Measurements from ENCODE around the gene IQCH. TPM values are rescaled to one million over a fixed set of nuclear protein-coding genes. Genes with fewer than 3 reads are reported as not detected.
"Not testable (repeated sequence)": the region's sequence is repeated elsewhere in the genome, so short reads cannot be mapped to it uniquely, and the experiment has no call there.

Gene IQCH
- total RNA-seq, 1 donor from 2014 or later = 5.2 TPM

GRCh38 chr15:67281714-67282113 is 27.1 kb downstream of the IQCH start:
- no peaks in the 10 kb centered on the region for H3K4me1 Mint-ChIP-seq (ENCODE audit: low read depth)
- no peak for DNase-seq (ENCODE audit: low spot score, unreplicated experiment)
- H3K4me3 Mint-ChIP-seq (ENCODE audit: low read depth) = no peak overlapping the region
- no peaks in the 10 kb centered on the region for H3K27me3 Mint-ChIP-seq
- no peak for TF ChIP-seq CTCF (IDR thresholded peaks at IDR 0.05; ENCODE audit: unreplicated experiment)
- H3K36me3 Mint-ChIP-seq (ENCODE audit: insufficient read depth) = peaks cover 4% of the 10 kb centered on the region
- H3K9me3 Mint-ChIP-seq (ENCODE audit: low read depth) = peaks cover 15% of the 10 kb centered on the region
- H3K27ac Mint-ChIP-seq = no peak overlapping the region

DNA sequence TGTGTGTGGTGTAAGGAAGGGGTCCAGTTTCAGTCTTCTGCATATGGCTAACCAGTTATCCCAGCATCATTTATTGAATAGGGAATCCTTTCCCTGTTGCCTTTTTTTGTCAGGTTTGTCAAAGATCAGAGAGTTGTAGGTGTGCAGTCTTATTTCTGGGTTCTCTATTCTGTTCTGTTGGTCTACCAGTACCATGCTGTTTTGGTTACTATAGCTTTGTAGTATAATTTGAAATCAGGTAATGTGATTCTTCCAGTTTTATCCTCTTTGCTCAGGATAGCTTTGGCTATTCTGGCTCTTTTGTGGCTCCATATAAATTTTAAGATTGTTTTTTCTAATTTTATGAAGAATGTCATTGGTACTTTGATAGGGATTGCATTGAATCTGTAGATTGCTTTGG is 31.0 kb downstream of the IQCH start:
- not testable (repeated sequence) for H3K27me3 Mint-ChIP-seq; H3K27ac Mint-ChIP-seq; H3K4me3 Mint-ChIP-seq (ENCODE audit: low read depth); H3K36me3 Mint-ChIP-seq (ENCODE audit: insufficient read depth); DNase-seq (ENCODE audit: low spot score, unreplicated experiment); H3K4me1 Mint-ChIP-seq (ENCODE audit: low read depth)
- peaks cover 15% of the 10 kb centered on the region for H3K9me3 Mint-ChIP-seq (ENCODE audit: low read depth)

DNA sequence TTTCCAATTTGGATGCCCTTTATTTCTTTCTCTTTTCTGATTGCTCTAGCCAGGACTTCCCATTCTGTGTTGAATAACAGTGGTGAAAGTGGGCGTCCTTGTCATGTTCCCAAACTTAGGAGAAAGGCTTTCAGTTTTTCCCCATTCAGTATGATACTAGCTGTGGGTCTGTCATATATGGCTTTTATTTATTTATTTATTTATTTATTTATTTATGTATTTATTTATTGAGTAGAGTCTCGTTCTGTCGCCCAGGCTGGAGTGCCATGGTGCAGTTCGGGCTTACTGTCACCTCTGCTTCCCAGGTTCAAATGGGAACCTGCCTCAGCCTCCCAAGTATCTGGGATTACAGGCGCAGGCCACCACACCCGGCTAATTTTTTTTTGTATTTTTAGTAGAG is 31.8 kb downstream of the IQCH start:
- not testable (repeated sequence) for H3K36me3 Mint-ChIP-seq (ENCODE audit: insufficient read depth); DNase-seq (ENCODE audit: low spot score, unreplicated experiment); H3K4me1 Mint-ChIP-seq (ENCODE audit: low read depth); H3K27ac Mint-ChIP-seq; H3K4me3 Mint-ChIP-seq (ENCODE audit: low read depth); H3K27me3 Mint-ChIP-seq
- peaks cover 15% of the 10 kb centered on the region for H3K9me3 Mint-ChIP-seq (ENCODE audit: low read depth)

GRCh38 chr15:67290319-67290718 is 35.7 kb downstream of the IQCH start:
- Mint-ChIP-seq H3K27me3 (peaks cover 2% of the 10 kb centered on the region), H3K27ac (no peak overlapping the region), H3K36me3 (ENCODE audit: insufficient read depth) (peaks cover 1% of the 10 kb centered on the region), H3K4me1 (ENCODE audit: low read depth) (no peaks in the 10 kb centered on the region), H3K9me3 (ENCODE audit: low read depth) (peaks cover 7% of the 10 kb centered on the region), H3K4me3 (ENCODE audit: low read depth) (no peak overlapping the region)
- no peak for DNase-seq (ENCODE audit: low spot score, unreplicated experiment)
- no peak for TF ChIP-seq CTCF (IDR thresholded peaks at IDR 0.05; ENCODE audit: unreplicated experiment)

DNA sequence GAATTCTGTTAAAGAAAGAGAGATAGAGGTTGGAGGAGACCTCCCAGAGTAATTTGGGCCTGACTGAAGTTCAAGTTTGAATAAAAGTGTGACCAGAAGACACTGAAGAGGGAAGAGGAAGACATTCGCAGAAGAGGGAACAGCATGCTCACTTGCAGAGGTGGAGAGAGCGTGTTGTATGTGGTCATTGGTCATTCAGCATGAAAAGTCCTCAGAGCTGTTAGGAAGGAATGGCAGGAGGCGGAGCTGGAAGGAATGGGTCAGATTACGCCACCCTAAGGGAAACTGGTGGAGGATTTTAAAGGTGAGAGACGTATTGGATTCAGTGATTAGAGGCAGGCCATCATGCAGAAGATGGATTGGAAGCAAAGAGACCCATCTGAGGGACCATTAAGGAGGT is 41.6 kb downstream of the IQCH start:
- H3K9me3 Mint-ChIP-seq (ENCODE audit: low read depth) = no peaks in the 10 kb centered on the region
- no peak for TF ChIP-seq CTCF (IDR thresholded peaks at IDR 0.05; ENCODE audit: unreplicated experiment)
- DNase-seq (ENCODE audit: low spot score, unreplicated experiment) = no peak
- no peak overlapping the region for H3K4me3 Mint-ChIP-seq (ENCODE audit: low read depth)
- no peak overlapping the region for H3K27ac Mint-ChIP-seq
- H3K4me1 Mint-ChIP-seq (ENCODE audit: low read depth) = peaks cover 4% of the 10 kb centered on the region
- no peaks in the 10 kb centered on the region for H3K36me3 Mint-ChIP-seq (ENCODE audit: insufficient read depth)
- H3K27me3 Mint-ChIP-seq = peaks cover 2% of the 10 kb centered on the region

DNA sequence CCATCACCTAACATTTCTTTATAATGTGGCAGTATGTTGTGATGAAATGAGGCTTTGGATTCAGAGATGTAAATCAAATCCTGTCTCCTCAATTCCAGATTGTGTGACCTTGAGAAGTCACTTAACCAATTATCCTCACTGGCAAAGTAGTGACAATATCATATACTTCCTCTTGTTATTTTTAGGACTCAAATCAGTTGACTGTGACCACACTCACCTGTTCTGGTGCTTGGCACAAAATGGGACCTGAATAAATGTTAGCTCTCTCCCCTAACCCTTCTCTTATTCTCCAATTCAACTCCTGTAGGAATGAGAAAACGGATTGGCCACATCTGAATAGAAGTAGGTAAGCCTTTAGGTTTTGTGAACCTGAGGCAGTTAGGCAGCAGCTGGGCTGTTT is 42.1 kb downstream of the IQCH start:
- H3K27me3 Mint-ChIP-seq = peaks cover 2% of the 10 kb centered on the region
- no peak for DNase-seq (ENCODE audit: low spot score, unreplicated experiment)
- no peak overlapping the region for H3K4me3 Mint-ChIP-seq (ENCODE audit: low read depth)
- no peaks in the 10 kb centered on the region for H3K9me3 Mint-ChIP-seq (ENCODE audit: low read depth)
- H3K4me1 Mint-ChIP-seq (ENCODE audit: low read depth) = peaks cover 4% of the 10 kb centered on the region
- TF ChIP-seq CTCF (IDR thresholded peaks at IDR 0.05; ENCODE audit: unreplicated experiment) = no peak
- no peaks in the 10 kb centered on the region for H3K36me3 Mint-ChIP-seq (ENCODE audit: insufficient read depth)
- H3K27ac Mint-ChIP-seq = no peak overlapping the region
